ENCODE results near the gene DARS1.

- TF ChIP-seq, protein P1, sequence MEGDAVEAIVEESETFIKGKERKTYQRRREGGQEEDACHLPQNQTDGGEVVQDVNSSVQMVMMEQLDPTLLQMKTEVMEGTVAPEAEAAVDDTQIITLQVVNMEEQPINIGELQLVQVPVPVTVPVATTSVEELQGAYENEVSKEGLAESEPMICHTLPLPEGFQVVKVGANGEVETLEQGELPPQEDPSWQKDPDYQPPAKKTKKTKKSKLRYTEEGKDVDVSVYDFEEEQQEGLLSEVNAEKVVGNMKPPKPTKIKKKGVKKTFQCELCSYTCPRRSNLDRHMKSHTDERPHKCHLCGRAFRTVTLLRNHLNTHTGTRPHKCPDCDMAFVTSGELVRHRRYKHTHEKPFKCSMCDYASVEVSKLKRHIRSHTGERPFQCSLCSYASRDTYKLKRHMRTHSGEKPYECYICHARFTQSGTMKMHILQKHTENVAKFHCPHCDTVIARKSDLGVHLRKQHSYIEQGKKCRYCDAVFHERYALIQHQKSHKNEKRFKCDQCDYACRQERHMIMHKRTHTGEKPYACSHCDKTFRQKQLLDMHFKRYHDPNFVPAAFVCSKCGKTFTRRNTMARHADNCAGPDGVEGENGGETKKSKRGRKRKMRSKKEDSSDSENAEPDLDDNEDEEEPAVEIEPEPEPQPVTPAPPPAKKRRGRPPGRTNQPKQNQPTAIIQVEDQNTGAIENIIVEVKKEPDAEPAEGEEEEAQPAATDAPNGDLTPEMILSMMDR (conservative IDR thresholded peaks at IDR 0.05): no peak
- no peak for TF ChIP-seq EZH2 (IDR thresholded peaks at IDR 0.05; ENCODE audit: low read depth)
Measured at GRCh38 chr2:135863233-135863632, 122.2 kb downstream of the DARS1 start.

All from PC-9 (cell line).